ENCODE measurements around the gene RCVRN.

The RCVRN gene

GRCh38 chr17:9935408-9935807, 30.3 kb upstream of the RCVRN start:
- H3K36me3 ChIP-seq (ENCODE audit: low read length), result no peaks in the 10 kb centered on the region
- H3K9me3 ChIP-seq (ENCODE audit: insufficient read depth, low read length), result no peaks in the 10 kb centered on the region

DNA sequence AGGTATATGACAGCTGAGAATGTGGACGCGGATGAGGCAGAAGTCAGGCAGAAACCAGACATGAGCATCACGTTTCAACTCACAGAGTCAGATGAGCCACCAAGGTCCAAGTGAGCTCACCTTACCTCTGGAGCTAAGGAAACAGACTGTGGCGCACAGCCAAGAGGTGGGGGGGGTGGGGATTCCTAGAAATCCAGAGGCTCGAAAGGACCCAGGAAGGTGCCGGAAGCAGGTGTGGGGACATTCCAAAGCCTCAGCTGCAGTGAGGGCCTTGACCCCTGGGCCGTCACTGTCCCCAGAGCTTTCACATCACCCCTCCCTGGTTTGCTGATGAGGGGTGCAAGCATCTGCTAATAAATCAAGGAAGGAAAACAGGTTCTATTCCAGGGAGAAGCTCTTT, 29.3 kb upstream of the RCVRN start:
- no peak for TF ChIP-seq EZH2phosphoT487 (conservative IDR thresholded peaks at IDR 0.05; ENCODE audit: low read length)
- TF ChIP-seq, protein P1, sequence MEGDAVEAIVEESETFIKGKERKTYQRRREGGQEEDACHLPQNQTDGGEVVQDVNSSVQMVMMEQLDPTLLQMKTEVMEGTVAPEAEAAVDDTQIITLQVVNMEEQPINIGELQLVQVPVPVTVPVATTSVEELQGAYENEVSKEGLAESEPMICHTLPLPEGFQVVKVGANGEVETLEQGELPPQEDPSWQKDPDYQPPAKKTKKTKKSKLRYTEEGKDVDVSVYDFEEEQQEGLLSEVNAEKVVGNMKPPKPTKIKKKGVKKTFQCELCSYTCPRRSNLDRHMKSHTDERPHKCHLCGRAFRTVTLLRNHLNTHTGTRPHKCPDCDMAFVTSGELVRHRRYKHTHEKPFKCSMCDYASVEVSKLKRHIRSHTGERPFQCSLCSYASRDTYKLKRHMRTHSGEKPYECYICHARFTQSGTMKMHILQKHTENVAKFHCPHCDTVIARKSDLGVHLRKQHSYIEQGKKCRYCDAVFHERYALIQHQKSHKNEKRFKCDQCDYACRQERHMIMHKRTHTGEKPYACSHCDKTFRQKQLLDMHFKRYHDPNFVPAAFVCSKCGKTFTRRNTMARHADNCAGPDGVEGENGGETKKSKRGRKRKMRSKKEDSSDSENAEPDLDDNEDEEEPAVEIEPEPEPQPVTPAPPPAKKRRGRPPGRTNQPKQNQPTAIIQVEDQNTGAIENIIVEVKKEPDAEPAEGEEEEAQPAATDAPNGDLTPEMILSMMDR (IDR thresholded peaks at IDR 0.05; ENCODE audit: insufficient read depth, low read length, poor library complexity, severe bottlenecking), result no peak
- H3K79me2 ChIP-seq (ENCODE audit: insufficient read depth, low read length), result no peaks in the 10 kb centered on the region
- no peaks in the 10 kb centered on the region for H3K9me2 ChIP-seq (replicated peaks; ENCODE audit: insufficient read depth, low read length)
- no peaks in the 10 kb centered on the region for H3K9me3 ChIP-seq (ENCODE audit: insufficient read depth, low read length)
- H3K4me2 ChIP-seq (ENCODE audit: low read depth, low read length, poor library complexity, severe bottlenecking), result no peak overlapping the region
- no peak overlapping the region for H2AFZ ChIP-seq (ENCODE audit: low read depth, low read length, severe bottlenecking)
- no peaks in the 10 kb centered on the region for H3K27me3 ChIP-seq (ENCODE audit: low read length)
- no peak overlapping the region for H3K4me3 ChIP-seq (ENCODE audit: insufficient read depth, low read length, poor library complexity, severe bottlenecking)
- H3F3A ChIP-seq (ENCODE audit: insufficient read depth), result no peaks in the 10 kb centered on the region
- no peaks in the 10 kb centered on the region for H4K20me1 ChIP-seq (ENCODE audit: low read depth, low read length)
- H3K36me3 ChIP-seq (ENCODE audit: low read length), result no peaks in the 10 kb centered on the region
- no peak overlapping the region for H3K9ac ChIP-seq (ENCODE audit: low read length)
- H3K27ac ChIP-seq (ENCODE audit: low read depth, low read length), result no peak overlapping the region

More at GRCh38 chr17:9935408-9935807, 30.3 kb upstream of the RCVRN start:
- H3K79me2 ChIP-seq (ENCODE audit: insufficient read depth, low read length), result no peaks in the 10 kb centered on the region
- H3K27me3 ChIP-seq (ENCODE audit: low read length), result no peaks in the 10 kb centered on the region
- H3F3A ChIP-seq (ENCODE audit: insufficient read depth), result no peaks in the 10 kb centered on the region
- no peak overlapping the region for H3K4me2 ChIP-seq (ENCODE audit: low read depth, low read length, poor library complexity, severe bottlenecking)
- H3K9ac ChIP-seq (ENCODE audit: low read length), result no peak overlapping the region
- H4K20me1 ChIP-seq (ENCODE audit: low read depth, low read length), result no peaks in the 10 kb centered on the region
- H3K27ac ChIP-seq (ENCODE audit: low read depth, low read length), result no peak overlapping the region
- H3K9me2 ChIP-seq (replicated peaks; ENCODE audit: insufficient read depth, low read length), result no peaks in the 10 kb centered on the region
- TF ChIP-seq EZH2phosphoT487 (conservative IDR thresholded peaks at IDR 0.05; ENCODE audit: low read length), result no peak
- TF ChIP-seq, protein P1 (IDR thresholded peaks at IDR 0.05; ENCODE audit: insufficient read depth, low read length, poor library complexity, severe bottlenecking), result no peak
- no peak overlapping the region for H3K4me3 ChIP-seq (ENCODE audit: insufficient read depth, low read length, poor library complexity, severe bottlenecking)
- H2AFZ ChIP-seq (ENCODE audit: low read depth, low read length, severe bottlenecking), result no peak overlapping the region

DNA sequence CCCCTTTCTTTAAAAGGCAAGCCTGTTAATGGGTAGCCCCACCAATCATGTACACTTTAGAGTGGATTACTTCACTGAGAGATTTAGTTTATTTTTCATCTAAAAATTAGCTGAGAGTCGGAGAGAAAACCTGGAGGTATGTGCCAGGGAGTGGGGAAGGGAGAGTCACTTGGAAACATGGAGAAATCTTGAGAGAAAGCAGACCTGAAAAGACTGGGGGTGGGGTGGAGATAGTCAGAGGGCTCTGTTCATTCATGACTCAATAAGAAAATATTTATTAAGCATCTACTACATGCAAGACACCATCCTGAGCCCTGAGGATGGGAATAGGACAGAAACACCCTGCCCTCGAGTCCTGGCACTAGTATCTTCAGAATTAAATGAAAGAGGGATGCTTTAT, 27.4 kb upstream of the RCVRN start:
- no peaks in the 10 kb centered on the region for H3K9me3 ChIP-seq (ENCODE audit: insufficient read depth, low read length)
- no peak overlapping the region for H3K27ac ChIP-seq (ENCODE audit: low read depth, low read length)
- no peak for TF ChIP-seq EZH2phosphoT487 (conservative IDR thresholded peaks at IDR 0.05; ENCODE audit: low read length)
- TF ChIP-seq, protein P1 (IDR thresholded peaks at IDR 0.05; ENCODE audit: insufficient read depth, low read length, poor library complexity, severe bottlenecking), result no peak
- no peak overlapping the region for H3K4me2 ChIP-seq (ENCODE audit: low read depth, low read length, poor library complexity, severe bottlenecking)
- no peak overlapping the region for H2AFZ ChIP-seq (ENCODE audit: low read depth, low read length, severe bottlenecking)
- H3F3A ChIP-seq (ENCODE audit: insufficient read depth), result no peaks in the 10 kb centered on the region
- H3K9me2 ChIP-seq (replicated peaks; ENCODE audit: insufficient read depth, low read length), result no peaks in the 10 kb centered on the region
- H3K27me3 ChIP-seq (ENCODE audit: low read length), result no peaks in the 10 kb centered on the region
- H3K36me3 ChIP-seq (ENCODE audit: low read length), result no peaks in the 10 kb centered on the region
- H3K79me2 ChIP-seq (ENCODE audit: insufficient read depth, low read length), result no peaks in the 10 kb centered on the region
- no peak overlapping the region for H3K9ac ChIP-seq (ENCODE audit: low read length)
- no peaks in the 10 kb centered on the region for H4K20me1 ChIP-seq (ENCODE audit: low read depth, low read length)
- H3K4me3 ChIP-seq (ENCODE audit: insufficient read depth, low read length, poor library complexity, severe bottlenecking), result no peak overlapping the region
